GM21526 (cell line): ENCODE measurements around the gene FAM83E.

Source experiments
- ATAC-seq: cut with Tn5 transposase; IDR thresholded peaks from one replicate; pipeline ENCODE4 v1.9.1; 2021; ENCODE audit warnings: moderate library complexity; ENCODE audit not compliant: unreplicated experiment, low FRiP score

Gene FAM83E

DNA sequence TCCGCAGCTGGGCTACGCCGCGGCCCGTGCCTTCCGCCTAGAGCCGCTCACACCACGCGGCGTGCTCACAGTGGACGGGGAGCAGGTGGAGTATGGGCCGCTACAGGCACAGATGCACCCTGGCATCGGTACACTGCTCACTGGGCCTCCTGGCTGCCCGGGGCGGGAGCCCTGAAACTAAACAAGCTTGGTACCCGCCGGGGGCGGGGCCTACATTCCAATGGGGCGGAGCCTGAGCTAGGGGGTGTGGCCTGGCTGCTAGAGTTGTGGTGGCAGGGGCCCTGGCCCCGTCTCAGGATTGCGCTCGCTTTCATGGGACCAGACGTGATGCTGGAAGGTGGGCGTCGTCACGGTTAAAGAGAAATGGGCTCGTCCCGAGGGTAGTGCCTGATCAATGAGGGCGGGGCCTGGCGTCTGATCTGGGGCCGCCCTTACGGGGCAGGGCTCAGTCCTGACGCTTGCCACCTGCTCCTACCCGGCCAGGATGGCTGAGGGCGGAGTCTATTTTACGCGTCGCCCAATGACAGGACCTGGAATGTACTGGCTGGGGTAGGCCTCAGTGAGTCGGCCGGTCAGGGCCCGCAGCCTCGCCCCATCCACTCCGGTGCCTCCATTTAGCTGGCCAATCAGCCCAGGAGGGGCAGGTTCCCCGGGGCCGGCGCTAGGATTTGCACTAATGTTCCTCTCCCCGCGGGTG lies 14.9 kb upstream of the FAM83E start:
- ATAC-seq: no peak

DNA sequence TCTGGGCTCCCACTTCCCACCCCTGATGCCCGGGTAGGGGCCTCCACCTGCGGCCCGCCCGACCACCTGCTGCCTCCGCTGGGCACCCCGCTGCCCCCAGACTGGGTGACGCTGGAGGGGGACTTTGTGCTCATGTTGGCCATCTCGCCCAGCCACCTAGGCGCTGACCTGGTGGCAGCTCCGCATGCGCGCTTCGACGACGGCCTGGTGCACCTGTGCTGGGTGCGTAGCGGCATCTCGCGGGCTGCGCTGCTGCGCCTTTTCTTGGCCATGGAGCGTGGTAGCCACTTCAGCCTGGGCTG lies 14.4 kb upstream of the FAM83E start:
- ATAC-seq: no peak

DNA sequence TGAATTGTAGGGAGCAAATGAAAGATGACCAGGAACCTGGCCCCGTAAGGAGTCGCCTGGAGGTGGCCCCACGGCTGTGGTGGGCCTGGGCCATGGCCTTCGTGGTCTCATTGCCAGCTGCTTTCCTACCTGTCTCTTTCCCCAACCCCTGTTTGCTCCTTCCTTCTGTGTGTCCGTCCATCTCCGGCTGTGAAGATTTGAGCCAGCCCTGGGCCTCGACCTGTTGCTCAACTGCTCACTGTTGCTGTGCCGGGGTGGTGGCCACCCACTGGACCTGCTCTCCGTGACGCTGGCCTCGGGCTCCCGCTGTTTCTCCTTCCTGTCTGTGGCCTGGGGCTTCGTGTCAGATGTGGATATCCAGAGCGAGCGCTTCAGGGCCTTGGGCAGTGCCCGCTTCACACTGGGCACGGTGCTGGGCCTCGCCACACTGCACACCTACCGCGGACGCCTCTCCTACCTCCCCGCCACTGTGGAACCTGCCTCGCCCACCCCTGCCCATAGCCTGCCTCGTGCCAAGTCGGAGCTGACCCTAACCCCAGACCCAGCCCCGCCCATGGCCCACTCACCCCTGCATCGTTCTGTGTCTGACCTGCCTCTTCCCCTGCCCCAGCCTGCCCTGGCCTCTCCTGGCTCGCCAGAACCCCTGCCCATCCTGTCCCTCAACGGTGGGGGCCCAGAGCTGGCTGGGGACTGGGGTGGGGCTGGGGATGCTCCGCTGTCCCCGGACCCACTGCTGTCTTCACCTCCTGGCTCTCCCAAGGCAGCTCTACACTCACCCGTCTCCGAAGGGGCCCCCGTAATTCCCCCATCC lies 13.8 kb upstream of the FAM83E start:
- ATAC-seq: no peak

DNA sequence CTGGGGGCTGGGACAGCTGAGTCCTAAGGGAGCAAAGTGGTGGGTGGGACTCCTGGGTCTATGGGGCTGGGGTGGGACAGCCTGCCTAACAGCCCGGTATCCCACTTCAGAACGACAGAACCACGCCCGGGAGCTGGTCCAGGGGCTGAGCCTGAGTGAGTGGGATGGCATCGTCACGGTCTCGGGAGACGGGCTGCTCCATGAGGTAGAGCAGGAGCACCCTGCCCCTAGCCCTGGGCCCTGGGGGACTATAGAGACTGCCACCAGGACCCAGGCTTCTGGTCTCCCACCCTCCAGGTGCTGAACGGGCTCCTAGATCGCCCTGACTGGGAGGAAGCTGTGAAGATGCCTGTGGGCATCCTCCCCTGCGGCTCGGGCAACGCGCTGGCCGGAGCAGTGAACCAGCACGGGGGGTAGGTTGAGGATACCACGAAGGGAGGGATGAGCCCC lies 13.0 kb upstream of the FAM83E start:
- ATAC-seq: no peak

DNA sequence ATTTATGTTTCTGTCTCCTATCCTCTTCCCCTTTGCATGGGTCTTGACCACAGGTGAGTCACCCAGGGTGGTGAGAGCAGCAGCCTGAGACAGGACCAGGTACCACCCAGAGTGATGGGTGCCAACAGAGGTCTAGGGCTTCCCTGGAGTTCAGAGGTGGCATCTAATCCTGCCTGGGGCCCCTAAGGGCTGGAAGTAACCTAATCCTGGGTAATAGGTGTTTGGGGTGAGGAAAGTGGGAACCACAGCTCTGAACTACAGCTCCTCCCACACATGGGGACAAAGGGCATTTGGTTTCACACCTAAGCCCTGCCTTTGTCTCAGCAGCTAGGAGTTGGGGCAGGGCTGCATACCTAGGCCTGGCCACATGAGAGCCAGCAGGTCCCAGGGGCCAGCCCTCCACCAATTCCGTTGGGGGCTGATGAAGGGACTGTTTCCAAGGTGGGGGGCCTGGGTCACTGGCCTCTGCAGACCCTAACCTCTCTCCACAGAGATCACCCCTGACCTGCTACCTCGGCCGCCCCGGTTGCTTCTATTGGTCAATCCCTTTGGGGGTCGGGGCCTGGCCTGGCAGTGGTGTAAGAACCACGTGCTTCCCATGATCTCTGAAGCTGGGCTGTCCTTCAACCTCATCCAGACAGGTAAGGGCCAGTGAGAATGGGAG lies 12.5 kb upstream of the FAM83E start:
- ATAC-seq: no peak

DNA sequence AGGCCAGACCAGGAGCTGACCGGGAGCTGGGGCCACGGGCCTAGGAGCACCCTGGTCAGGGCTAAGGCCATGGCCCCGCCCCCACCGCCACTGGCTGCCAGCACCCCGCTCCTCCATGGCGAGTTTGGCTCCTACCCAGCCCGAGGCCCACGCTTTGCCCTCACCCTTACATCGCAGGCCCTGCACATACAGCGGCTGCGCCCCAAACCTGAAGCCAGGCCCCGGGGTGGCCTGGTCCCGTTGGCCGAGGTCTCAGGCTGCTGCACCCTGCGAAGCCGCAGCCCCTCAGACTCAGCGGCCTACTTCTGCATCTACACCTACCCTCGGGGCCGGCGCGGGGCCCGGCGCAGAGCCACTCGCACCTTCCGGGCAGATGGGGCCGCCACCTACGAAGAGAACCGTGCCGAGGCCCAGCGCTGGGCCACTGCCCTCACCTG lies 11.0 kb upstream of the FAM83E start:
- no peak for ATAC-seq

DNA sequence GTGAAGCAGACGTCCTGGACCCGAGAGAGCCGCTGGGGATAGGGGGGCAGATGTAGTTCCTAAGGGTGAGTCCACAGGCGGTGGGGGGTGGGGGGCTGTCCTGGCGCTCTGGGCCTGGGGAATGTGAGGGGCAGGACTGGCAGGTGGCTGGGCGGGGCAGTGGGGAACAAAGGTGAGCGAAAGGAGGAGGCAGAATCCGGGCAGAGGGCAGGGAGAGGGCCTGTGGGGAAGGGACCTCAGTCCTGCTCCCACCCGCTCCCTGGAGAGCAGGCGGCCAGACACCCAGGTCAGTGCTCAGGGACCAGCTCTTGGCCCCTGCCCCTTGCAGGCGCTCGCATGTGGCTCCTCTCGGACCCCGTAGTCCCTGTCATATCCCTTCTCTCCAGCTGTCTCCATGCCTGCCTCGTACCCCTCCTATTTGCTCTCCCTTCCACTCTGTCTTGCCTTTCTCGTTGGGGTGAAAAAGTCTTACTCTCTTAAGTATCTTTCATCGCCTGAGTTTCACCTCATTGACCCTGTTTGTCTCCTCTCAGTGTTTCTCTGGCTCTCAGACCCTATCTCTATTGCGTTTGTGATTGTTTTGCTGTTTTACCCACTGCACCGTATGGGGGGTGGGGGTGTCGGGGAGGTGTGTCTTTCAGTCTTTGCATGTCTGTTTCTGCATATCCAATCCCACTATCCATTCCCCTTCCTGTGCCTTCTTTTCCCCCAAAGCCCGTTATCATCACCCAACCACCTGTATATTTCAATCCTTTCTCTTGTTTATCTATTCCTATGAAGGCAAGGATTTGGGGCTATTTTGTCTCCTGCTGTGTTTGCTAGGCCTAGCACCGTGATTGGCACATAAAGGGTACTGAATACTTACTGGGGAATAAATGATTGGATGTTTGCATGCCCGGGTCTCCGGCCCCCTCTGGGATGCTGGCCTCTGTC lies 10.2 kb upstream of the FAM83E start:
- ATAC-seq: no peak

DNA sequence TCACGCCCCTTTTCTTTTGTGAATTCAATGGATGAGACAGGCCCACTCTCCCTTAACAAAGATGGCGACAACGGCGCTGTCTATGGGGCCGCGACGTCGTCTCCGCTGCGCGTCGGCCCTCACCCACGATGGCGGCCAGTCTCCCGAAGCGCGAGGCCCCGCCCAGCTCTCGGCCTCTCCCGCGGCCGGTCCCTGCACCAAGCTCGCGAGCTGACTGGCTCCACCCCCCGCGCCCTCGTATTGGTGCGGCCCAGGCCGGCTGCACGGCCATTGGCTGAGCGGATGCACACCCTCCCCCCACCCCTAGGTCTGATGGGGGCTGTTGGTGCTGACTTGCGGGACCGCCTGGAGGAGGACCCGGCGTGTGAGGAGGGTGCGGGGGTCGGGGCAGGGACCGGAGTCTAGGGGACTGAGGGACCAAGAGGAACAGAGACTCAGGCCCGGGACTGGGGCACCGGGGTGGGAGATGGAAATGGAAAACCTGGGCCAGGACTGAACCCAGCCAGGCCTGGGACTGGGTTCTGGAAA lies 9.3 kb upstream of the FAM83E start:
- ATAC-seq: peak; percentile 51

DNA sequence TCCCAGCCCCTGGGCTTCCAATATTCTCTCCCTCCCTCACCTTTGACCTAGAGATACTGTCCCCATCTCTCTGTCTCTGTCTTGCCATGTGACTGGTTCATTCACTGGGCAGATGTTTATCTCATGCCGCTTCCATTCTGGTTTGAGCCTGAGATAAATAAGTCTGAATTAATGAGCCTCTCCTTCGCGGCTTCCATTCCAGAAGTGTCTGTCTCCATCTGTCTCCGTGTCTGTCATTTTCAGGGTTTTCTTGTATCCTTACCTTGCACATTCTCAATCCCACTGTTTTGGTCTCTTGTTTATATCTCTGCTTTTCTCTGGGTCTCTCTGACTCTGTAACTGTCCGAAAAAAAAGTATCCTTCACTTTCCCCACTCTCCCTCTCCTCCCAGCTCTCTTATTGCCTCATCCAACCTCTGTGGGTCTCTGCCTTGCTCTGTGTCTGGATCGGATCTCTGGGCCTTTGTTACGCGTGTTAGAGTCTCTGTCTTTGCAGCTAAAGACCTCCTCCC lies 8.7 kb upstream of the FAM83E start:
- no peak for ATAC-seq

DNA sequence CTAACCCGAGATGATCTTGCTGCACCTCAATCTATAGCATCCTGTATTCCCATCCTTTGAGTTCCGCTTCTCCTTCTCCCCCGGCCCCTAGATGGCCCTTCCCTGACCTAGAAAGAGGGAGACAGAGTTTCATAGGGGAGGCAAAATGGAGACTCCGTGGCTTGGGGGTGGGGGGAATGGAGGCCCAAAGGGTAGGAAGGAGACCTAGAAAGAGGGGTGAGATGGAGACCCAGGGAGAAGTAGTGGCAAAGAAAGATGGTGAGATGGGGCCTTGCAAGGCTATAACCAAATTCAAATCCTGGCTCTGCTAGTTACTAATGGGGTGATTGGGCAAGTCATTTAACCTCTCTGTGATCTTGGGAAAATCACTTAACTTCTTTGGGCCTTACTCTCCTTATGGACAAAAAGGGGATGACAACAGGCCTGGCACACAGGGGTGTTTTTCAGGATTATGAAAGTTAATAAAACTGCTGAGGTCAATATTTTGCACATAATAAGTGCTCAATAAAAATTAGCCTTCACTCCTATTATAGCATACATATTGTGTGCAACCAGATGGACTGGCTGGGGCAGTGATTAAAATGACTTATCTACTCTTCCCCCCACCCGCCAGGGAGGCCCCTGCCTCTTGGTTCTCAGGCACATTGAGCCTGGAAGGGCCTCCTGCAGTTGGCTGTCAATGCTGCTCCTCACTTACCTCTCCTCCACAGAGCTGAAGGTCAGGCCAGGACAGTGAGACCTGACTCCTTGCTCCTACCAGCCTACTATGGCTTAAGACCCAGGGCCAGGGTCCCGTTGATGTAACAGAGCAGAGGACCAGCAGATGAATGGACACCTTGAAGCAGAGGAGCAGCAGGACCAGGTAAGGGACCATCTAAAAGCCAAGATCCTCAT lies 5.1 kb upstream of the FAM83E start:
- ATAC-seq: no peak

DNA sequence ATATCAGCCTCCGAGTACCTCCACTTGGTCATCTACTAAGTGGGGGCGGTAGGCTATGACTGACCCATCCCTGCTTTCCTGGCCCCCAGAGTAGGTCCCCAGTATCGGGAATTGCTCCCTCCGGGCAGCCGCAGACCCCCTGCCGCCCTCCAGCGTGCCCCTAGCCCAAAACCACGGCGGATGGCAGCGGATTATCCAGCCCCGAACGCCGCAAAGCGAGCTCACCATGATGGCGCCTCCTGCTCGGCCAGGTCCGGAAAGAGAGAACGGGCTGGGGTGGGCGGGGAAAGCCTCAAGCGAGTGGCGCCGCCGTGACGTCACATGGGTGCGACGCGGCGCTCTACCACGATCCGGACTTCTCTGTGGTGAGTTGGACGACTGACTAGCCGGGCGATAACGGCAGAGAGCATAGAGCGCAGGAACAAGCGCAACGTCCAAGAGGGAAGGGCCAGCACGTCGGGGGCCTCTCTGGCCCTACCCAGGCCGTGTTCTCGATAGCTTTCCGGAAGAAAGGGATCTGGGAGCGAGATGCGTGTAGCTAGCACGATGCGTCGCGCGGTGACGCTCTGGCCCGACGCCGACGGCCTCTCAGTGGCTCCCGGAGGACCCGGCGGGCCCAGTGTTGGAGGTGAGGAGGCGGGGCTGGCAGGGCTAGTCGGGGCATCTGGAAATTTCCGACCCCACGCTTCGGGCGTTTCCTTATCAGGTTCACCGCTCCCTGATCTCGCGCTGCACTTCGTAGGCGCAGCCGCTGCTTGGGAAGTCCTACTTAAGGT lies 4.2 kb upstream of the FAM83E start, which contains the start of the genes RPL18 and SPHK2:
TSS of gene RPL18 (minus strand) at position 263 of the 776 bp plus-strand sequence. CDS start at position 228, 35 bp downstream.
TSS of gene SPHK2 (plus strand) at position 591 of the 776 bp plus-strand sequence. CDS start 1,009 bp downstream, outside the sequence.
- peak; percentile 65 for ATAC-seq

DNA sequence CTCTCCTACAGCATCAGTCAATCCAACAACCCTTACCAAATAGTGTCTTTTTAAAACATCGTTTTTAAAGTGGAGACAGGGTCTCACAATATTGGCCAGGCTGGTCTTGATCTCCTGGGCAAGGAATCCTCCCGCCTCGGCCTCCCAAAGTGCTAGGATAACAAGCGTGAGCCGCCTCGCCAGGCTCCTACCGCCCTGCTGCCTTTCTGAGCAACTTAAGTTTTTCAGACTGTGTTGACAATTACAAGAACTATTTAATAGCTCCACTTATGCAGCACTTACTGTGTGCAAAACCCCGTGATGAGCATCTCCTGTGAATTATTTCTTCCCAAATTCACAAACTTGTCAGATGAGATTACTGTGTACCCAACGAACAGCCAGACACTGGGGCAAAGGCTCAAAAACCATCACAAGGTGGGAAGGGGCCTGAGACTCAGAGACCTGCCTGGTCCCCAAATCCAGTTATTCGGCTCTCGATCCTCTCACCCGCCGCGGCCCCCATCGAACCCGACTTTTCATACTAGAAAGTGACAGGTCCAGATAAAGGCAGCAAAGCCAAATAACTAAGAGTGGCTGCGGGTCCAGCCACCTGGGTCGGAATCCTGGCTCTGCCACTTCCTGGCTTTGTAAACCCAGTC lies 3.5 kb upstream of the FAM83E start:
- ATAC-seq: no peak

DNA sequence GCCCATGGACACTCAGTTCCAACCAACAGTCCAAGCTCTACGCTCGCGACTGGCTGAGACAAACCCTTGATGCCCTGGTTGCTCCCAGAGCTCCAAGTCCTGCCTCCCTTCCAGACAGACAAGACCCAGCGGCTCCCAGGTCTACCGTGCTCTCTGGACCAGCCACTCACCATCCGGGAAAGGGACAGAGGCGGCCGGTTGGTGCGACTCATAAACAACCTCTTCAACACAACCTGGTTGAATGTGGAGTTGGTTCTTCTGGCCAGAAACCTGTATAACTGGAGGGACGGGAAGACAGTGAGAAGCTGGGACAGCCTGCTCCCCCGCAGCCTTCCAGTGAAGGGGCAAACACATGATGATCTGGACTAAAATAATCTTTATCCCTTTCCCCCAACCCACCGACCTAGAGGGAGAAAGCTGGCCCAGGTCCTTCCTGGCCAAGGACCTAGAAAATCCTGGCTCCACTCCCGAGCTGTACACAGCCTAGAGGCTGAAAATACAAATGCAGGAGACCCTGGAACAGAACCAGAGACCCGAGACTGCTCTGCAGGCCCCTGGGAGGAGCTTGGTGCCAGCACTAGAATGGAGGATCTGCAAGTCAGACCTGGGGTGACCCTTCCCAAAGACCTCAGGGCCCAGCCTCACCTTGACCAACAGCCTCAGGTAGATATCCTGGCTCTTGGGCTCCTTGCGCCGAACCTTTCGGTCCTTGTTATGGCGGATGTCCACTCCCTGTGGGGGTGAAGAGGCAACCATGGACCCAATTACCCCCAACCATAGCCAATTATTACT lies 2.5 kb upstream of the FAM83E start:
- ATAC-seq: no peak

DNA sequence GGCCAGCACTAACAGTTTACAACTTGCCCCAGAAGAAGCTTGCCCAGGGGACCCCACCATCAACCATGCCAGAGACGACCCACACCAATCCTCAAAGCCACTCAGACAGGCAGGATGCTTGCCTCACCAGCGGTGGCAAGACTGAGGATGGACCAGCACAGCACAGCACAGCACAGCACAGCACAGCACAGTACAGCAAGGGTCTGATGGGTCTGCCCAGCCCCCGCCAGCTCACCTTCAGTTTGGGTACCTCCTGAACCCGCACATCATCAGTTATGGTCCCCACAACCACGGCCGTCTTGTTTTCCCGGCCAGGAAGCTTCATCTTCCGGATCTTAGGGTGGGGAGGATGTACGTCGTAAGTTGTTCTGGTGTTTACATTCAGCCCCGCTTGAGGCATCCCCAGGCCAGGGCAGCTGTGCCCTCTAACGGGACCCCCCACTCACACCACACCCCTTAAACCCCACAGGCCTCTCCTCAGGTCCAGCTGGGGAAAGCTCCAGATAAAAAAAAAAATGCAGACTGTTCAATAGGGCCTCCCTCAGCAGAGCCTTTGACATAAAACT lies 1.7 kb upstream of the FAM83E start:
- no peak for ATAC-seq

DNA sequence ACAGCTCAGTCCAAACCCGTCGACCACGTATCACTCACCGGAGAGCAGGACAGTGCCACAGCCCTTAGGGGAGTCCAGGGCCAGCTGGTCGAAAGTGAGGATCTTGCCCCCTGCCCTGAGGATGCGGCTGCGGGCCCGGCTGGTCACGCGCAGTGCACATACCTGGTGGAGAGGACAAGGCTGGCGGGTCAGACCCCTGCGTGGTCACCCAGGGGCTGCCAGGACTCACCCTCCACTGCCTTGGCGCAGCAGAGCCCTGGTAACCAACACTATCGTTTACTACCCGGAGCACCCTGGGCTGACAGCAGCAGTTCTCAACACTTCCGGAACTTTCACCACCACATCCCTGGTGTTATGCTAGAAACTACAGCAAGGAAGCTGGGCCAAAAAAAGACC lies 1.2 kb upstream of the FAM83E start:
- no peak for ATAC-seq

DNA sequence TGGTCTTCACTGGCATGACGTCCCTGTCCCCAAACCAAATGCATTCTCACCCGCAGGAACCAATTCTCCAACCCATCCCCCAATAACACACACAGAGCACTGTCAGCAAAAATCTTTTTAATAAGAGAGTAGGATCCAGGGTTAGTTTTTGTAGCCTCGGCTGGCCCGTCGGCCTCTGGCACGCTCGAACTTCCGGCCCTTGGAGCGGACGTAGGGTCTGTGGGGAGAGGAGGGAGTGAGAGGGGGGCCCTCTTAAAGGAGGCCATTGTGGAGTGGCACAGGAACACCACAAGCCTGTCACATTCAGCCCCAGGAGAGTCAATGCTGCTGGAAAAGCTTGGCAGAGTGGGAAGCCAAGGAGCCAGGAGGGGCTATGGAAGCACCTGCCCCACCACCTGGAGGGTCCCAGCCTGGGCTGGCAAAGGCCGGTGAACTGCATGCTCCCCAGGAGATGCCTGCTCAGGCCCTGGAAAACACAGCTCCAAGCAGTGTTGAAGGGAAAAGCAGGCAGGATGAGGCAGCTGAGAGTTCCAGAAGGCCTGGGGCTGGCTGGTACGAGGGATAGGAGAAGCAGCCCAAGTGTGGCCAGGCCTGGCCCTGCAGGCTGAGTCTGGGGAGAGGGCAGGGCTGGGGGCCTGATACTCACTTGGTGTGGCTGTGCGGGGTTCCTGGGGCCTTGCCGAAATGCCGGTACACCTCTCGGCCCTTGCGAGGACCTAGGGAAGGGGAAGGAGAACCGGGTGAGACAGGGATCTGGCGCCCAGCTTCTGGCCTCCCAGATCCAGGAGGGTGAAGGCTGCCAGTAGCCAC lies 560 bp upstream of the FAM83E start:
- ATAC-seq: no peak
